Measurements from ENCODE around the gene TAGLN3.

DNA sequence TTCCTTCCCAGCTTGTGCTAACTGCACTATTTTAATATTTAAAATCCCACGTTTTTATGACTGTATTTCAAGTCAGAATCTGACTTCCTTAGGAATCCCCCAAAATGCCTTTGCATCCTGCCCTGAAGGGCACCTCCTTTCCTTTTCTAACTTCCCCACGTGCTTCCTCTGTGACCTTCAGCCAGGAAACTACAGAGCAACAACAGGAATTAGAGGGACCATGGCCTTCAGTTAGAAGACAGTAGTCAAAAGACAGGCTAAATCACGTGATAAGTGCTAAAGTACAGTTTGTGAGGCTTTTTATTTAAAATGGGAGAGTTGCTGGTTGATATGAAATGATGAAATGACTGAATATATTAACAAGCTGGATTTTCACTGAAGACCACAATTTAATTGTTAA, 31.7 kb upstream of the TAGLN3 start:
- TF ChIP-seq POLR2A (IDR thresholded peaks at IDR 0.05; ENCODE audit: low read length) (no peak), GATA1 (IDR thresholded peaks at IDR 0.05; ENCODE audit: low read depth, low read length) (no peak)

Measured in erythroblast (primary cell).